GM12874 (cell line): ENCODE results near the gene ENOX1.

Experiments
- TF ChIP-seq, protein P1 (sequence below): IDR thresholded peaks from 2 replicates; pipeline ENCODE4 v1.5.1; 2011; ENCODE audit warnings: low read depth, mild to moderate bottlenecking, control low read depth, low read length, moderate library complexity; ENCODE audit not compliant: insufficient read depth

ENOX1 gene

DNA sequence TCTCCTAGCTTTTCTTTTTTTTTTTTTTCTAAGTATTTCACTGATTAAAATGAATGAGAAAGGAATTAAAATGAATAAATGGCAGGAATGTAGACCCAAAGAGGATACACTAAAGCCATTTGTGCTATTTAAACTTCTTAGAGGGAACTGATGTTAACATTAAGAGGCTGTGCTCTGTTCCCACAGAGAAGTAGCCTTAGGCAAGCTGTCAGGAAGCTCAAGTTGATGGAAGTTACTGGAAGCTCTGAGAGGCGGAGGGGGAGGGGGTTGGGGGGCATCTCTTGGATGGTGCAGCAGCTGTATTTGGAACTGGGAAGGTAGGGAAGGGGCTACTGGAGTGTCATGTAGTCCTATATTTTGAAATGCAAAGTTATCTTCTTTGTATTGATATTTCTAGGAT is 595.2 kb downstream of the ENOX1 start:
- TF ChIP-seq, protein P1, sequence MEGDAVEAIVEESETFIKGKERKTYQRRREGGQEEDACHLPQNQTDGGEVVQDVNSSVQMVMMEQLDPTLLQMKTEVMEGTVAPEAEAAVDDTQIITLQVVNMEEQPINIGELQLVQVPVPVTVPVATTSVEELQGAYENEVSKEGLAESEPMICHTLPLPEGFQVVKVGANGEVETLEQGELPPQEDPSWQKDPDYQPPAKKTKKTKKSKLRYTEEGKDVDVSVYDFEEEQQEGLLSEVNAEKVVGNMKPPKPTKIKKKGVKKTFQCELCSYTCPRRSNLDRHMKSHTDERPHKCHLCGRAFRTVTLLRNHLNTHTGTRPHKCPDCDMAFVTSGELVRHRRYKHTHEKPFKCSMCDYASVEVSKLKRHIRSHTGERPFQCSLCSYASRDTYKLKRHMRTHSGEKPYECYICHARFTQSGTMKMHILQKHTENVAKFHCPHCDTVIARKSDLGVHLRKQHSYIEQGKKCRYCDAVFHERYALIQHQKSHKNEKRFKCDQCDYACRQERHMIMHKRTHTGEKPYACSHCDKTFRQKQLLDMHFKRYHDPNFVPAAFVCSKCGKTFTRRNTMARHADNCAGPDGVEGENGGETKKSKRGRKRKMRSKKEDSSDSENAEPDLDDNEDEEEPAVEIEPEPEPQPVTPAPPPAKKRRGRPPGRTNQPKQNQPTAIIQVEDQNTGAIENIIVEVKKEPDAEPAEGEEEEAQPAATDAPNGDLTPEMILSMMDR, result no peak

DNA sequence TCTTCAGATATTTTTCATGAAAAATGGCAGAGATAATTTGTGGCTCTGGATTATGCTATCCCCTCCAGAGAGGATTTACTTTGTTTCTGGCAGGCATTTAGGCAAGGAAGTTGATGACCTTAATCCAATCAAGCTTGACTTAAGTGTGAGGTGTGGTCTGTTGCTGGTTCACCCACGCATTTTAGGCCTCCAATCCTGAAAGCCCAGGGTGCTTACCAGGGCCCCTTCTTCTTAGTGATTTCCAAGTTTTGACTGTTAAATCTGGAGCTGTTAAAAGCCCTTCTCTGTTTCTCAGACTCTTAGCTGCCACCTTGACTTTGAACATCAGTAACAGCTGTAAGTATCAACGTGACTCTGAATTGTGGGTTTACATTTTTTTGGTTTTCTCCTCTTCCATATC is 601.5 kb downstream of the ENOX1 start:
- TF ChIP-seq, protein P1, result no peak

DNA sequence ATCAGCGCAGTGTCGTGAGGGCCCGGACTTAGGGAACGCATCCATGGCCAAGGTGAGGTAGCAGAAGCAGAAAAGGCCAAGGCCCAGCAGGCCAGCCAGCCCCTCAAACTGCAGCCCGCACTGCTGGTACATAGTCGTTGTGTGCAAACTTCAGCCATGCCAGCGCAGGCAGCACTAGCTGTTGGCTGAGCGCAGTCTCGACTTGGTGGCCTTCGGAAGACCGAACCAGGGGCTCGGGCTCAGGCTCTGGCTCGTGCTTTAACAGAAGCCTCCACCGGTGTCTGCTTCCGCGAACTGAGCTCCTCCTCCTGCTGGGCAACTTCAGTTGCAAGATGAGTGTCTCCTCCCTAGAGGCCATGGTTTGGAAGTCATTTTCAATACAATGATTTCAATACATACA is 605.9 kb downstream of the ENOX1 start:
- TF ChIP-seq, protein P1, result no peak

DNA sequence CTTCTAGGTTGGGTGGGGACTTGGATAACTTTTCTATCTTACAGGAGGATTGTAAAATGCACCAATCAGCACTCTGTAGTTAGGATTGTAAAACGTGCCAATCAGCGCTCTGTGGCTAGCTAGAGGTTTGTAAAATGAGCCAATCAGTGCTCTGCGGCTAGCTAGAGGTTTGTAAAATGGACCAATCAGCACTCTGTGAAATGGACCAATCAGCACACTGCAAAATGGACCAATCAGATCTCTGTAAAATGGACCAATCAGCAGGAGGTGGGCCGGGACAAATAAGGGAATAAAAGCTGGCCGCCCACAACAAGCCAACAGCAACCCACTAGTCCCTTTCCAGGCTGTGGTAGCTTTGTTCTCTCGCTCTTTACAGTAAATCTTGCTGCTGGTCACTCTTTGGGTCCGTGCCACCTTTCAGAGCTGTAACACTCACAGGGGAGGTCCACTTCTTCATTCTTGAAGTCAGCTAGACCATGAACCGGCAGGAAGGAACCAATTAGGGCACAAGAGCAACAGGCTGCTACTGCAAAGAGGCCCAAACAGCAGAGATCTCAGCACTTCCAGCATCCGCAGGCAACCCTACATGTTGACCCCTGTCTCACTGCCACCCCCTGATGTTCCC is 606.6 kb downstream of the ENOX1 start:
- TF ChIP-seq, protein P1, result no peak

DNA sequence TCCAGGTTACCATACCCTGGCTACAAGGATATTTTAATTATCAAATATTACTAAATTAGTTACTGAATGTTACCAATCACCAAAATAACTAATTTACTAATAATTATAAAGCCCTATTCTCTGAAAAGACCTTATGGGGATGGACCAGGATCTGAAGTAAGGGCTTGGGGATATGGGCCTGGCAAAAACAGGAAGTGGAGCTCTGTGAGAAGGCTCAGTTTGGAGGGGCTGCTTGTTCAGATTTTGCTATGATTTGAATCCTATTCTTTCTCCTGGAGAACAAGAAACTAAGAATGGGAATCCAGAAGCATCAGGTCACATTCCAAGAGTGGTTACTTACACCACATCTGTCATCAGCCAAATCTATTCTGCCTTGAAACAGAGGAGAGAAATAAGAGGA is 615.3 kb downstream of the ENOX1 start:
- TF ChIP-seq, protein P1, result no peak

DNA sequence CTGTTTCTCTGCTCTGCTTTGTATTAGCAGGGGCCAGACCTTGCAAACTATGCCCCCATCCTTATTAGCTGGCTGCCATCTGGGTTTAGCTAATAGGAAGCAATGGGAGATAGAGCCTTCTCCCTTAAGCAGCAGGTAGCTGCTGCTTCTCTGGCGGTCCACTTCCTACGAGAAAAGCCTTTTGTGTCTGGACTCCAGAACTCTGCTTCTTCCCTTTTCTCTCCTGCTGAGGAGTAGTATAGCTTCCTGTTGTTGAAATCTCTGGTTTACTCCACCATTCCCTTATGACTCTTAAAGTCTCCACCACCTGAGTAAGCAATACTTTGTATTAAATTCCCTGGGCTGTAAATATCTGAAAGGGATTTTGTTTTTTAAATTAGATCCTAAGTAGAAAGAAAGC is 616.3 kb downstream of the ENOX1 start:
- TF ChIP-seq, protein P1, result no peak

DNA sequence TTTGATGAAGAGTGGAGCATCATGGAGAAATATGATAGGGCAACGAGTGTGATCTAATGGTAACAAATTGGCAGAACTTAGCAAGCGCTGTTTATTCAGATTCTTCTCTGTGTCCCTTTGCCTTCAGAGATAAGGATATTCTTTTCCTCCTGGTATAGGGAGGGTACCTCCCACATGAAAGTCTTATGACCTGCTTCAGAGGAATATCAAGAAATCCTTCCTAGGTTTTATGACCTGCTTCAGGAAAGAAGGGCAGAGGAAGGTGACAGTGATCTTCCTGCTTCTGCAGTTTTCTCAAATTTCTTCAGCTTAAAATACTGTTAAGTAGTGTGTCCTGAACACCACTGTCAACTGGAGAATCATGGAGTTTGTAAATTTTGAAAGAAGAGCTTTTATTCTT is 619.0 kb downstream of the ENOX1 start:
- TF ChIP-seq, protein P1, result no peak
